HepG2 (cell line): Measurements from ENCODE around the gene CH25H. TPM values are rescaled to one million over a fixed set of nuclear protein-coding genes. Genes with fewer than 3 reads are reported as not detected.

Experiments used
- ATAC-seq: fragments of 200-7000 bp; cut with Tn5 transposase; 3 replicates; pipeline ENCODE4 v1.9.1; 2020; ENCODE audit warnings: mild to moderate bottlenecking, moderate library complexity
- BruUV-seq: library from RNA; stranded (reverse); fragments of 400-500 nt; replicated peaks from 2 replicates; lab custom pipeline; 2021; lab: Mats Ljungman, UMichigan
- CTCF ChIA-PET: fragments of 300-600 bp; formaldehyde crosslinking; extraction: SDS; loops from one replicate; lab custom pipeline; 2021; ENCODE audit warnings: low total read pairs, inconsistent platforms, low intra/inter-chr PET ratio; lab: Yijun Ruan, JAX
- POLR2A ChIA-PET: fragments of 350-600 bp; sonication (Branson Sonifier 250); formaldehyde crosslinking; loops from one replicate; lab custom pipeline; 2020; ENCODE audit warnings: antibody characterized with exemption, inconsistent platforms; lab: Yijun Ruan, JAX
- DNase-seq: peaks from one replicate; pipeline ENCODE4 v3.0.0-alpha.2; 2015; ENCODE audit warnings: low spot score
- FAIRE-seq: peaks from 3 replicates; lab custom pipeline; 2011; peaks lifted over from hg19 to GRCh38; lab: Jason Lieb, UNC
- H2AFZ ChIP-seq: one replicate; pipeline ENCODE4 v1.6.1; 2011; ENCODE audit warnings: low read length, inconsistent platforms
- H3K27ac ChIP-seq: fragments of 300-600 bp; 3 replicates; pipeline ENCODE4 v1.8.0; 2011; ENCODE audit warnings: mixed run types, mild to moderate bottlenecking, mixed read lengths, low read length, inconsistent platforms; ENCODE audit not compliant: insufficient read depth; ENCODE audit errors: extremely low read length
- H3K27me3 ChIP-seq, 2 experiments: fragments of 200-600 bp in 1 of 2; 2 replicates in 1 of 2; 3 replicates in 1 of 2; pipeline versions ENCODE4 v1.6.0 to v1.8.0; 2011; ENCODE audit warnings: low read length in 2 of 2, mild to moderate bottlenecking in 2 of 2, moderate library complexity in 2 of 2, inconsistent platforms in 1 of 2; ENCODE audit not compliant: insufficient read depth in 2 of 2, control insufficient read depth in 1 of 2
- H3K36me3 ChIP-seq, 2 experiments: fragments of 200-600 bp in 1 of 2; replicated peaks in 1 of 2; 2 replicates in 1 of 2; 3 replicates in 1 of 2; pipeline versions ENCODE4 v1.5.1 to v1.8.0; 2011; ENCODE audit warnings: low read length in 2 of 2, inconsistent platforms in 1 of 2; ENCODE audit not compliant: insufficient read depth in 2 of 2, control insufficient read depth in 1 of 2
- H3K4me1 ChIP-seq: 2 replicates; pipeline ENCODE4 v1.5.1; 2012; ENCODE audit warnings: low read length, inconsistent platforms; ENCODE audit not compliant: insufficient read depth
- H3K4me2 ChIP-seq: 2 replicates; pipeline ENCODE4 v1.6.0; 2011; ENCODE audit warnings: low read depth, low read length, inconsistent platforms
- H3K4me3 ChIP-seq, 3 experiments: fragments of 200-600 bp in 1 of 3; sonication (generic), shearing (Covaris generic) in 1 of 3; replicated peaks in 1 of 3; 2 replicates each; pipeline ENCODE4 v1.5.1; 2011 to 2016; ENCODE audit warnings: low read length in 3 of 3, inconsistent platforms in 2 of 3, low read depth in 2 of 3, mild to moderate bottlenecking in 2 of 3, control low read depth in 1 of 3, mixed read lengths in 1 of 3; ENCODE audit not compliant: insufficient read depth in 1 of 3
- H3K79me2 ChIP-seq: one replicate; pipeline ENCODE4 v1.6.1; 2011; ENCODE audit warnings: low read length, inconsistent platforms; ENCODE audit not compliant: insufficient read depth
- H3K9ac ChIP-seq: 2 replicates; pipeline ENCODE4 v1.6.0; 2011; ENCODE audit warnings: mild to moderate bottlenecking, low read depth, low read length, inconsistent platforms; ENCODE audit not compliant: insufficient read depth
- H3K9me3 ChIP-seq: 2 replicates; pipeline ENCODE4 v1.5.1; 2012; ENCODE audit warnings: mild to moderate bottlenecking, low read length
- H4K20me1 ChIP-seq: 2 replicates; pipeline ENCODE4 v1.6.0; 2011; ENCODE audit warnings: inconsistent platforms, mild to moderate bottlenecking, low read length, moderate library complexity; ENCODE audit not compliant: insufficient read depth
- BATF2 ChIP-seq: sonication (generic); formaldehyde crosslinking; IDR thresholded peaks from 2 replicates; pipeline ENCODE4 v1.8.0; 2022; ENCODE audit warnings: mild to moderate bottlenecking, missing genetic modification reagents, moderate library complexity
- HNRNPL ChIP-seq: fragments of 200-400 bp; formaldehyde crosslinking; IDR thresholded peaks from 2 replicates; pipeline ENCODE4 v1.6.1; 2017; ENCODE audit warnings: mild to moderate bottlenecking, low read depth, low read length
- NFE2L1 ChIP-seq: sonication (generic); formaldehyde crosslinking; IDR thresholded peaks from 2 replicates; pipeline ENCODE4 v1.4.0; 2020; ENCODE audit warnings: missing genetic modification reagents, mild to moderate bottlenecking, borderline replicate concordance
- NFYC ChIP-seq: IDR thresholded peaks from 2 replicates; pipeline ENCODE4 v1.6.1; 2016; ENCODE audit warnings: missing genetic modification reagents, missing compliant biosample characterization
- NR2C2 ChIP-seq: sonication (generic); formaldehyde crosslinking; IDR thresholded peaks from 2 replicates; pipeline ENCODE4 v1.4.0; 2020; ENCODE audit warnings: missing genetic modification reagents, mild to moderate bottlenecking, moderate library complexity, borderline replicate concordance
- SPEN ChIP-seq: sonication (generic); formaldehyde crosslinking; IDR thresholded peaks from 2 replicates; pipeline ENCODE4 v1.5.1; 2020; ENCODE audit warnings: low read depth, mild to moderate bottlenecking, missing genetic modification reagents
- THRA ChIP-seq: sonication (generic); formaldehyde crosslinking; IDR thresholded peaks from 2 replicates; pipeline ENCODE4 v1.4.0; 2020; ENCODE audit warnings: missing genetic modification reagents, borderline replicate concordance
- U2AF2 ChIP-seq: fragments of 200-400 bp; formaldehyde crosslinking; IDR thresholded peaks from 2 replicates; pipeline ENCODE4 v1.6.1; 2017; ENCODE audit warnings: low read depth, mild to moderate bottlenecking, low read length
- ZNF230 ChIP-seq: sonication (generic); formaldehyde crosslinking; IDR thresholded peaks from 2 replicates; pipeline ENCODE4 v1.4.0; 2020; ENCODE audit warnings: mild to moderate bottlenecking, missing genetic modification reagents
- ZNF552 ChIP-seq: sonication (generic); formaldehyde crosslinking; IDR thresholded peaks from 2 replicates; pipeline ENCODE4 v1.9.0; 2022; ENCODE audit warnings: missing genetic modification reagents, mild to moderate bottlenecking, borderline replicate concordance
- ZNF737 ChIP-seq: sonication (generic); formaldehyde crosslinking; IDR thresholded peaks from 2 replicates; pipeline ENCODE4 v1.5.0; 2020; ENCODE audit warnings: missing genetic modification reagents, mild to moderate bottlenecking, borderline replicate concordance
- ZSCAN25 ChIP-seq: sonication (generic); formaldehyde crosslinking; IDR thresholded peaks from 2 replicates; pipeline ENCODE4 v1.8.0; 2022; ENCODE audit warnings: mild to moderate bottlenecking, missing genetic modification reagents
- ZSCAN29 ChIP-seq: sonication (generic); formaldehyde crosslinking; conservative IDR thresholded peaks from 2 replicates; pipeline ENCODE4 v1.4.0; 2020; ENCODE audit warnings: mild to moderate bottlenecking, missing genetic modification reagents
- WGBS: methylation state at CpG from one replicate; pipeline ENCODE4 v1.1.6; 2017; ENCODE audit warnings: low lambda C conversion rate; 5-methylcytosine and 5-hydroxymethylcytosine counted together
- in situ Hi-C: cut with HindIII; loops from 2 replicates; pipeline ENCODE4 v1.10.0; 2017; ENCODE audit warnings: low pct_unique_long_range_greater_than_20kb; ENCODE audit not compliant: extremely low pct_ligation_motif_present
- intact Hi-C: fragments of 100-400 bp; cut with micrococcal nuclease; formaldehyde crosslinking; loops from one replicate; pipeline ENCODE4 v1.10.0; 2022; ENCODE audit not compliant: unreplicated experiment
- polyA plus RNA-seq, 8 experiments: library from polyadenylated mRNA; depleted of rRNA in 3 of 8; stranded (reverse) in 7 of 8; unstranded in 1 of 8; fragments of >200 nt; fragmentation: Illumina TruSeq in 4 of 8; extraction: Trizol in 4 of 8; gene quantifications; 2 replicates each; pipeline versions ENCODE4 v1.2.1 to v1.2.3, GENCODE V29; 2011 to 2016; ENCODE audit warnings: low read depth in 4 of 8, missing spikeins in 1 of 8, mixed read lengths in 1 of 8; ENCODE audit not compliant: insufficient read depth in 1 of 8
- total RNA-seq, 5 experiments: library from RNA; depleted of rRNA; stranded (reverse); fragments of >200 nt; fragmentation: Illumina TruSeq; extraction: Trizol; gene quantifications; 2 replicates each; pipeline ENCODE4 v1.2.3, GENCODE V29; 2016; ENCODE audit warnings: low read depth in 1 of 5
- TF ChIP-seq, protein P1 (sequence below): sonication (generic); formaldehyde crosslinking; IDR thresholded peaks from 2 replicates; pipeline ENCODE4 v1.4.0; 2020; ENCODE audit warnings: missing genetic modification reagents
- TF ChIP-seq, protein P2 (sequence below), 2 experiments: sonication (generic) in 1 of 2; formaldehyde crosslinking in 1 of 2; IDR thresholded peaks; 2 replicates each; pipeline versions ENCODE4 v1.4.0 to v1.6.1; 2018 to 2020; ENCODE audit warnings: missing genetic modification reagents in 2 of 2, borderline replicate concordance in 1 of 2, low read depth in 1 of 2, mild to moderate bottlenecking in 1 of 2, missing biosample characterization in 1 of 2

CH25H gene
- total and polyA plus RNA-seq, 2 of the 13 experiments (the other 11 are each of a cell fraction or from before 2014, with no cell fraction given), result not detected

DNA sequence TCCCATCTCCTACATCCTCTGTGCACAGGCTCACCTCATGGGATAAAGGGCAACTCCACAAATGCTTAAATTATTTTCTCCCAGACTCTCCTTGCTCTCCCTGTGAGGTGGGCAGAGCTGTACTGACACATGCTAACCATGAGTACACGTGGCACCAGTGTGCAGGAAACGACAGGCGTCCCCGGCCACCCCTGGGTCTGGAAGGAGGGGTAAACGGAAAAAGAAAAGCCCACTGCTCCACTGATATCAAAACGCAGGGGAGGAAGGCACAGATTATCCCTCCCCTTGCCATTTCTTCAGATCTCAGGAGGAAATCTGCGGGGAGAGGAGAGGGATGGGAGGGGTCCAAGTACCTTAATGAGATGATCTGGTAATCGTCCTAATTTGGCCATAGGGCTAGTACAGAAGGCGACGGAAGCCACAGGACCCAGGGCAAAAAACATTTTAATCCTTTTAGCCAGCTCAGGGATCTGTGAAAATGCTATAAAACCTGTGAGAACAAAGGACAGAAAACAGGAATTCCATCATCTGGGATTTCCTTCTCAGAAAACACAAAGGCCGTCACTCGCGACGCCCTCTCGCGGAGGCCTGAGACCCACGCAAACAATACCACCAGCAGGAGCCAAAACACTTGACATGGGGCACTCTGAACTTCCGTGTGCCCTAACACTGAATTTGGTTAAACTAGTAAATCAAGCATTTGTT is 17.8 kb upstream of the CH25H start:
- H3K4me1 ChIP-seq, result no peaks in the 10 kb centered on the region
- H4K20me1 ChIP-seq, result no peaks in the 10 kb centered on the region
- no TSS peak for BruUV-seq
- intact Hi-C loops, result no loop called here
- WGBS, result 96% methylated on average over 18 of the region's 18 CpGs
- no peaks in the 10 kb centered on the region for H3K27me3 ChIP-seq
- H3K9me3 ChIP-seq, result no peaks in the 10 kb centered on the region
- DNase-seq (no peak), FAIRE-seq (no peak), ATAC-seq (no peak)
- H3K9ac ChIP-seq, result no peak overlapping the region
- POLR2A ChIA-PET, result no interaction called here
- in situ Hi-C loops, result loop anchor here (25.0 kb wide), 1 partner anchor 388 kb away; no protein-coding TSS in a partner anchor
- H3K79me2 ChIP-seq, result no peaks in the 10 kb centered on the region
- H3K36me3 ChIP-seq, result peaks cover 3 to 12% of the 10 kb centered on the region in 2 experiments; a peak in 4 of 5 replicates
- CTCF ChIA-PET, result no interaction called here
- no peak overlapping the region for H2AFZ ChIP-seq
- H3K4me3 ChIP-seq, result no peak overlapping the region
- no peak overlapping the region for H3K27ac ChIP-seq
- H3K4me2 ChIP-seq, result no peak overlapping the region
- TF ChIP-seq NFE2L1 (no peak), BATF2 (CRISPR knock-in tag) (no peak), THRA (CRISPR knock-in tag) (no peak), U2AF2 (no peak), NFYC (CRISPR knock-in tag) (no peak), ZNF552 (CRISPR knock-in tag) (no peak), ZNF230 (CRISPR knock-in tag) (no peak), HNRNPL (no peak), ZNF737 (CRISPR knock-in tag) (no peak), ZSCAN25 (no peak), ZSCAN29 (CRISPR knock-in tag) (no peak), NR2C2 (CRISPR knock-in tag) (no peak), SPEN (CRISPR knock-in tag) (no peak)
- TF ChIP-seq, protein P1, sequence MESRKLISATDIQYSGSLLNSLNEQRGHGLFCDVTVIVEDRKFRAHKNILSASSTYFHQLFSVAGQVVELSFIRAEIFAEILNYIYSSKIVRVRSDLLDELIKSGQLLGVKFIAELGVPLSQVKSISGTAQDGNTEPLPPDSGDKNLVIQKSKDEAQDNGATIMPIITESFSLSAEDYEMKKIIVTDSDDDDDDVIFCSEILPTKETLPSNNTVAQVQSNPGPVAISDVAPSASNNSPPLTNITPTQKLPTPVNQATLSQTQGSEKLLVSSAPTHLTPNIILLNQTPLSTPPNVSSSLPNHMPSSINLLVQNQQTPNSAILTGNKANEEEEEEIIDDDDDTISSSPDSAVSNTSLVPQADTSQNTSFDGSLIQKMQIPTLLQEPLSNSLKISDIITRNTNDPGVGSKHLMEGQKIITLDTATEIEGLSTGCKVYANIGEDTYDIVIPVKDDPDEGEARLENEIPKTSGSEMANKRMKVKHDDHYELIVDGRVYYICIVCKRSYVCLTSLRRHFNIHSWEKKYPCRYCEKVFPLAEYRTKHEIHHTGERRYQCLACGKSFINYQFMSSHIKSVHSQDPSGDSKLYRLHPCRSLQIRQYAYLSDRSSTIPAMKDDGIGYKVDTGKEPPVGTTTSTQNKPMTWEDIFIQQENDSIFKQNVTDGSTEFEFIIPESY, result no peak
- TF ChIP-seq, protein P2, sequence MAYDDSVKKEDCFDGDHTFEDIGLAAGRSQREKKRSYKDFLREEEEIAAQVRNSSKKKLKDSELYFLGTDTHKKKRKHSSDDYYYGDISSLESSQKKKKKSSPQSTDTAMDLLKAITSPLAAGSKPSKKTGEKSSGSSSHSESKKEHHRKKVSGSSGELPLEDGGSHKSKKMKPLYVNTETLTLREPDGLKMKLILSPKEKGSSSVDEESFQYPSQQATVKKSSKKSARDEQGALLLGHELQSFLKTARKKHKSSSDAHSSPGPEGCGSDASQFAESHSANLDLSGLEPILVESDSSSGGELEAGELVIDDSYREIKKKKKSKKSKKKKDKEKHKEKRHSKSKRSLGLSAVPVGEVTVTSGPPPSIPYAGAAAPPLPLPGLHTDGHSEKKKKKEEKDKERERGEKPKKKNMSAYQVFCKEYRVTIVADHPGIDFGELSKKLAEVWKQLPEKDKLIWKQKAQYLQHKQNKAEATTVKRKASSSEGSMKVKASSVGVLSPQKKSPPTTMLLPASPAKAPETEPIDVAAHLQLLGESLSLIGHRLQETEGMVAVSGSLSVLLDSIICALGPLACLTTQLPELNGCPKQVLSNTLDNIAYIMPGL (CRISPR knock-in tag; IDR thresholded peaks at IDR 0.05; ENCODE audit: borderline replicate concordance in 1 of 2, low read depth in 1 of 2), result no peak
